ENCODE measurements around the gene CREB1.
A peak's percentile ranks its signal among the peaks of the same experiment; 100 is the strongest.

- TF ChIP-seq POLR2A (IDR thresholded peaks at IDR 0.05; ENCODE audit: low read length) (peak; percentile 72), GATA1 (IDR thresholded peaks at IDR 0.05; ENCODE audit: low read depth, low read length) (no peak)
Observed at GRCh38 chr2:207530160-207531031, 634 bp downstream of the CREB1 start.

All from erythroblast (primary cell).